Neural progenitor cell (in vitro differentiated cells): Measurements from ENCODE around the gene RPTOR. TPM values are rescaled to one million over a fixed set of nuclear protein-coding genes. Genes with fewer than 3 reads are reported as not detected.

Source experiments
- DNase-seq: peaks from one replicate; pipeline ENCODE4 v3.0.0-alpha.2; 2016; ENCODE audit warnings: low spot score
- H2AFZ ChIP-seq: fragments of 200-600 bp; sonication (generic); replicated peaks from 2 replicates; pipeline ENCODE4 v1.6.1; 2016; ENCODE audit warnings: antibody characterized with exemption
- H3F3A ChIP-seq: fragments of 200-600 bp; sonication (generic); 2 replicates; pipeline ENCODE4 v1.6.1; 2016; ENCODE audit warnings: antibody characterized with exemption, low read depth
- H3K27ac ChIP-seq: fragments of 200-600 bp; sonication (generic); 2 replicates; pipeline ENCODE4 v1.5.1; 2016; ENCODE audit warnings: mild to moderate bottlenecking
- H3K27me3 ChIP-seq: fragments of 200-600 bp; sonication (generic); 2 replicates; pipeline ENCODE4 v1.6.1; 2016; ENCODE audit warnings: mild to moderate bottlenecking, moderate library complexity
- H3K36me3 ChIP-seq: fragments of 200-600 bp; sonication (generic); 2 replicates; pipeline ENCODE4 v1.5.1; 2016
- H3K4me1 ChIP-seq: fragments of 200-600 bp; sonication (generic); 2 replicates; pipeline ENCODE4 v1.6.1; 2016; ENCODE audit warnings: mixed run types
- H3K4me2 ChIP-seq: fragments of 200-600 bp; sonication (generic); 2 replicates; pipeline ENCODE4 v1.6.1; 2016
- H3K4me3 ChIP-seq: fragments of 200-600 bp; sonication (generic); 2 replicates; pipeline ENCODE4 v1.5.1; 2016
- H3K79me2 ChIP-seq: fragments of 200-600 bp; sonication (generic); 2 replicates; pipeline ENCODE4 v1.6.1; 2016; ENCODE audit warnings: low read depth
- H3K9ac ChIP-seq: fragments of 200-600 bp; sonication (generic); 2 replicates; pipeline ENCODE4 v1.6.1; 2016
- H3K9me3 ChIP-seq: fragments of 200-600 bp; sonication (generic); 2 replicates; pipeline ENCODE4 v1.5.1; 2016; ENCODE audit warnings: low read depth
- H4K20me1 ChIP-seq: fragments of 200-600 bp; sonication (generic); 2 replicates; pipeline ENCODE4 v1.6.1; 2016; ENCODE audit warnings: low read depth
- H3K27ac Mint-ChIP-seq: 3 replicates; pipeline ENCODE4 v1.8.0; 2021; ENCODE audit warnings: mixed read lengths
- H3K27me3 Mint-ChIP-seq: 2 replicates; pipeline ENCODE4 v1.8.0; 2022; ENCODE audit warnings: low read depth, mild to moderate bottlenecking, inconsistent platforms, moderate library complexity, mixed read lengths; ENCODE audit not compliant: insufficient read depth
- H3K36me3 Mint-ChIP-seq: 3 replicates; pipeline ENCODE4 v1.8.0; 2021; ENCODE audit warnings: mixed read lengths
- H3K4me1 Mint-ChIP-seq: 3 replicates; pipeline ENCODE4 v1.8.0; 2021; ENCODE audit warnings: mixed read lengths
- H3K4me3 Mint-ChIP-seq: 3 replicates; pipeline ENCODE4 v1.8.0; 2021; ENCODE audit warnings: mild to moderate bottlenecking, moderate library complexity, mixed read lengths
- H3K9me3 Mint-ChIP-seq: 3 replicates; pipeline ENCODE4 v1.8.0; 2020; ENCODE audit warnings: mixed read lengths
- CTCF ChIP-seq: fragments of 200-600 bp; sonication (generic); IDR thresholded peaks from 2 replicates; pipeline ENCODE4 v1.5.1; 2017; ENCODE audit warnings: antibody characterized with exemption, mild to moderate bottlenecking
- EZH2 ChIP-seq: fragments of 200-600 bp; sonication (generic); IDR thresholded peaks from 2 replicates; pipeline ENCODE4 v1.6.1; 2017; ENCODE audit warnings: antibody characterized with exemption, mild to moderate bottlenecking, moderate library complexity
- EZH2phosphoT487 ChIP-seq: fragments of 200-600 bp; sonication (generic); IDR thresholded peaks from 2 replicates; pipeline ENCODE4 v1.6.1; 2017; ENCODE audit warnings: antibody characterized with exemption
- total RNA-seq: library from RNA; depleted of rRNA; stranded (reverse); fragments of >200 nt; gene quantifications from 2 replicates; pipeline ENCODE4 v1.2.3, GENCODE V29; 2015; ENCODE audit warnings: low replicate concordance

Gene RPTOR
- total RNA-seq, 1 donor from 2014 or later, result 7.4 TPM

DNA sequence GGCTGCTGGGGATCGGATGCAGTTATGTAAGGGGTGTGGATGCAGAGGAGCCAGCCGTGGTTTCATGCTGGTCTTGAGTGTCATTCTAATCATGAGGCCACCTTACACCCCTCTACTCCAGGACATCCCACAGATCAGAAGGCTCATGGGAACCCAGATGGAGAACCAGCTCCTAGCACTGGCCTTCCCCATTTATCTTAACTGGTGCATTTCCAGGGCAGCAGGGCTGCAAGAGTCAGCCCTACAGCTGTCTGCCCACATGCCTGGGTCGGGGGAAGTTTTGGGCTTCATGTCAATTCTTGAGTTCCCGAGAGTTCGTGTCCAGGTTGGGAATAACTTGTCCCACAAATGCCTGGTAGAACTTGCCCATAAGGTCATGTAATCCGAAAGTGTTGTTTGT is 29.1 kb downstream of the RPTOR start:
- H3K9ac ChIP-seq, result no peak overlapping the region
- H3F3A ChIP-seq, result peaks cover 8% of the 10 kb centered on the region
- TF ChIP-seq CTCF, result no peak
- TF ChIP-seq EZH2, result no peak
- no peak for TF ChIP-seq EZH2phosphoT487
- Mint-ChIP-seq H3K4me3 (no peak overlapping the region), H3K36me3 (peaks cover 2% of the 10 kb centered on the region), H3K27ac (no peak overlapping the region), H3K4me1 (peaks cover 9% of the 10 kb centered on the region), H3K9me3 (no peaks in the 10 kb centered on the region), H3K27me3 (no peaks in the 10 kb centered on the region)
- H3K4me1 ChIP-seq, result peaks cover 6% of the 10 kb centered on the region
- peaks cover 21% of the 10 kb centered on the region for H3K27me3 ChIP-seq
- H3K36me3 ChIP-seq, result no peaks in the 10 kb centered on the region
- DNase-seq, result no peak
- H4K20me1 ChIP-seq, result peaks cover 89% of the 10 kb centered on the region
- no peak overlapping the region for H3K4me2 ChIP-seq
- H3K9me3 ChIP-seq, result no peaks in the 10 kb centered on the region
- no peak overlapping the region for H3K4me3 ChIP-seq
- no peak overlapping the region for H2AFZ ChIP-seq
- H3K79me2 ChIP-seq, result peaks cover 47% of the 10 kb centered on the region
- no peak overlapping the region for H3K27ac ChIP-seq

DNA sequence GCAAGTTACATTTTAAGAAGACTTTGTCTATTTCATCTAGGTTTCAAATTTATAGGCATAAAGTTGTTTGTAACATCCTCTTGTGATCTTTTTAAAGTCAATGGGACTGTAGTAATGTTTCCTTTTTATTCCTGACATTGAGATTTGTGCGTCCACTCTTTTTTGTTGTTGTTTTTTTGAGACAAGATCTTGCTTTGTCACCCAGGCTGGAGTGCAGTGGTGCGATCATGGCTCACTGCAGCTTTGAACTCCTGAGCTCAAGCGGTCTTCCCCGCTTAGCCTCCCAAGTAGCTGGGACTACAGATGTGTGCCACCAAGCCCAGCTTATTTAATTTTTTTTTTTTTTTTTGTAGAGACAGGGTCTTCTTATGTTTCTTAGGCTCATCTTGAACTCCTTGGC is 29.9 kb downstream of the RPTOR start:
- no peak for DNase-seq
- Histone ChIP-seq H3K9ac (no peak overlapping the region), H2AFZ (no peak overlapping the region), H4K20me1 (peaks cover 86% of the 10 kb centered on the region), H3K9me3 (no peaks in the 10 kb centered on the region), H3K27me3 (peaks cover 13% of the 10 kb centered on the region), H3K27ac (no peak overlapping the region), H3K4me1 (peaks cover 6% of the 10 kb centered on the region), H3K79me2 (peaks cover 39% of the 10 kb centered on the region), H3F3A (peaks cover 8% of the 10 kb centered on the region), H3K36me3 (no peaks in the 10 kb centered on the region), H3K4me2 (no peak overlapping the region), H3K4me3 (no peak overlapping the region)
- no peaks in the 10 kb centered on the region for H3K9me3 Mint-ChIP-seq
- H3K4me3 Mint-ChIP-seq, result no peak overlapping the region
- H3K4me1 Mint-ChIP-seq, result peaks cover 9% of the 10 kb centered on the region
- TF ChIP-seq CTCF (no peak), EZH2 (no peak), EZH2phosphoT487 (no peak)
- H3K36me3 Mint-ChIP-seq, result peaks cover 2% of the 10 kb centered on the region
- H3K27ac Mint-ChIP-seq, result no peak overlapping the region
- H3K27me3 Mint-ChIP-seq, result no peaks in the 10 kb centered on the region

DNA sequence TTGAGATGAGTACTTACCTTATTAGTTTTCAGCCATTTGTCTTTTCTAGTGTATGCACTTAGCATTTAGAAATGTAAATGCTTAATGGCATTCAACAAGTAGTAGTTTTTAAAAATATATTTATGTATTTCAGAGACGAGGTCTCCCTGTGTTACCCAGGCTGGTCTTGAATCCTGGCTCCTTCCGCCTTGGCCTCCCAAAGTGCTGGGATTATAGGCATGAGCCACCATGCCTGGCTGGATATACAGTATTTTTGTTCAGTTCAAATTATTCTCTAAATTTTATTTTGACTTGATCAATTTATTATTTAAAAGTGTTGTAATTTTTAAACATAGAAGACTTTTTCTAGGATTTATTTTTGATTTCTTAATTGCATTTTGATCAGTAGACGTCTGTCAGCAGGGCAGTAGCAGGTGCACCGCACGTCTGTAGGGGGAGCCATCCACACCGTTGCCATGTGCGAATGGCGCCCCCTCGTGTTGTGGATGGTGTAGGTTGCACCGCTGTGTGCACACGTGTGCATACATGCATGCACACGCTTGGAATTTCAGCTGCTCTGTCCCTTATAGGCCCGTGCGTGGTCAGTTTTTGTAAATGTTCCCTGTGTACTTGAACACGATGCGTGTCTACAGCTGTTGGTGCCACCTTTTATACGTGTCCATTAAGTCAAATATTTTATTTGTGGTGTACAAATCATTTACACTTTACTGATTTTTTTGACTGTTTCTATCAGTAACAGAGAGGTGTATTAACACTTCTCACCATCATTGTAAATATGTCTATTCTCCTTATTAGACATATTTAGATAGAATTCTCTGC is 30.6 kb downstream of the RPTOR start:
- no peak overlapping the region for H3K9ac ChIP-seq
- H3K36me3 ChIP-seq, result no peaks in the 10 kb centered on the region
- no peak overlapping the region for H3K4me2 ChIP-seq
- no peak overlapping the region for H2AFZ ChIP-seq
- peaks cover 5% of the 10 kb centered on the region for H3K27me3 ChIP-seq
- H3K4me3 ChIP-seq, result no peak overlapping the region
- no peaks in the 10 kb centered on the region for H3K9me3 ChIP-seq
- H3K27me3 Mint-ChIP-seq, result no peaks in the 10 kb centered on the region
- H3K4me1 Mint-ChIP-seq, result peaks cover 5% of the 10 kb centered on the region
- H3K4me3 Mint-ChIP-seq, result no peak overlapping the region
- peaks cover 6% of the 10 kb centered on the region for H3K4me1 ChIP-seq
- no peak overlapping the region for H3K27ac ChIP-seq
- H3K9me3 Mint-ChIP-seq, result no peaks in the 10 kb centered on the region
- no peak overlapping the region for H3K27ac Mint-ChIP-seq
- DNase-seq, result peak; percentile 96
- H3K36me3 Mint-ChIP-seq, result peaks cover 2% of the 10 kb centered on the region
- H3K79me2 ChIP-seq, result peaks cover 37% of the 10 kb centered on the region
- H3F3A ChIP-seq, result peaks cover 8% of the 10 kb centered on the region
- no peak for TF ChIP-seq EZH2phosphoT487
- peak; percentile 100 for TF ChIP-seq CTCF
- peaks cover 84% of the 10 kb centered on the region for H4K20me1 ChIP-seq
